HG03354 (cell line): Measurements from ENCODE around the gene PCYOX1L.

ENCODE experiments used
- ATAC-seq: cut with Tn5 transposase; IDR thresholded peaks from one replicate; pipeline ENCODE4 v1.9.1; 2021; ENCODE audit warnings: mild to moderate bottlenecking; ENCODE audit not compliant: unreplicated experiment, poor library complexity, severe bottlenecking

PCYOX1L gene

DNA sequence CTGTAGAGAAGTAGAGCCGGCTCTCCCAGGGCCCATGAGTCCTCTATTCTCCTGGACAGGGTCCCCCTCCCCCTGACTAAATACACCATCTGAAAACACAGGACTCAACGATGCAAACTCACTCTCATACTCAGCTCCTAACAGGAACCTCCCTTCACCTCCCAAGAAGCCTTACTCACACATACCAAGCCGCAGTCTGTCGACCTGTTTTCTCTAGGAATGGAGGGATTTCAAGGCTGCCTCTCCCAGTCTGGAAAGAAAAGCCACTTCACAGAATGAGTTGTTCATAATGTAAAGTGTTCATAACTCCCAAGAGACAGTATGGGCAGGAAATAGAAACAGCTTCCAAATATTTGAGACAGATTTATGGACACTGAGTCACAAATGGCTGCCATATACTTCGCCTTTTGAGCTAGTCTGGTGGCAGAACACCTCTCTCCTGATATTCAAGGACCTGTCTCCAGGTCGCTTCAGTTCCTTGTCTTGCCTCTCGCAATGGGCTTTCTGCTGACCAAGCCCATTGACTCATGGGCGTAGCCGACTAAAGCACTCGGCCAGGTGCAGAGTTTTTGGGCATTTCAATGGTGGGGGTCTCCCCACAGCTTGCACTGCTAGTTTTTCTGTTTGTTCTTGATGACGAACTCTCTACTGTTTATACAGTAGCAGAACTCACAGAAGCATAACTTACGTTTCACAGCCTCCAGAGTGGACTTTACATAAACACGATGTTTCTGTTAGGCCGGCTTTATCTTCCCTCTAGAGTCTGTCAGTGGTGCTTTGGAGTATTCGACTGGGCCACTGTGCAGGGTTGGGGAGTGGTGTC, 46.3 kb downstream of the PCYOX1L start:
- no peak for ATAC-seq

- no peak for ATAC-seq
These were observed 47.1 kb downstream of the PCYOX1L start for GRCh38 chr5:149404746-149405549.

GRCh38 chr5:149405550-149406202, 47.8 kb downstream of the PCYOX1L start:
- no peak for ATAC-seq

- no peak for ATAC-seq
These were observed 48.5 kb downstream of the PCYOX1L start for GRCh38 chr5:149406203-149406978.

- no peak for ATAC-seq
These were observed 49.1 kb downstream of the PCYOX1L start for GRCh38 chr5:149406979-149407306.

DNA sequence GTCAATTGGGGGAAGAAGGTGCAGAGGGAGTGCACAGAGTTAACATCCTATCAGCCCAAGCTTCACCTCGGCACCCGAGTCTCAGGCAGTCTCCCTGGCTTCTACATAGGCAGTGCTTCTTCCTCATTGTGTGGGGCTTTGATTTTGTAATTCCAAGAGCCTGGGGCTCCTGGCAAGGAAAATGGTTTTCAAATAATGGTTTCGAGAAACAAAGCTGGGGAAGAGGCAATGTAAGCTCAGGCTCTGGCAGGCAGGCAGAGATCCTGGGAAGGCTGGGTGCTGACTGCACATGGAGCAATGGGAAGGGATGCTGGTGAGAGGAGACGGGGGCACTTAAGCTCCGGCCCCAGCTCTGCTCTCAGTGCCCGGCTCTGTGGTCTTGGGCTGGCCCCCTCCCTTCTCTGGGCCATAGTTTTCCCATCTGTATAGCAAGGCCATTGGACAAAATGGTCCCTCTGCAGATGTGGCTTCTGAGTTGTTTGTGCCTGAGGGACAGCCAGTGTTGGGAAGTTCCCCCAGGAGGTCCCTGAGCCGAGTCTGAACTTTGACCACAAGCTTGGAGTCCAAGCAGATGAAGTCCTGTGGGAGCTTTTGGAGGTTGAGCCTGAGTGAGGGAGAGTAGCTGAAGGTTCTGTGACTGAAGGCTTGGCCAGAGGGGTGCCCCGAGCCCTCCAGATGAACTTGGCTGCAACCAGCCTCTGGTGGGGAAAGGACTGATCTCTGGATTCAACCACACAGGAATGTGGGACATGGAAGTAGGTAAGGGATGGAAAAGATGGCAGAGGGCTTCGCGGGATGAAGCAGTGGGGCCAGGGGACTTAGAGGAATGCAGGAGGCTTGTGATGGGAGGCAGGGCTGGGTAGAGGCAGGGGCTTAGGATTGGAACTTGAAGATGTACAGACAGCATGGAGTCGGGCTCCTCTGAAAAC, 49.7 kb downstream of the PCYOX1L start:
- ATAC-seq, result no peak

DNA sequence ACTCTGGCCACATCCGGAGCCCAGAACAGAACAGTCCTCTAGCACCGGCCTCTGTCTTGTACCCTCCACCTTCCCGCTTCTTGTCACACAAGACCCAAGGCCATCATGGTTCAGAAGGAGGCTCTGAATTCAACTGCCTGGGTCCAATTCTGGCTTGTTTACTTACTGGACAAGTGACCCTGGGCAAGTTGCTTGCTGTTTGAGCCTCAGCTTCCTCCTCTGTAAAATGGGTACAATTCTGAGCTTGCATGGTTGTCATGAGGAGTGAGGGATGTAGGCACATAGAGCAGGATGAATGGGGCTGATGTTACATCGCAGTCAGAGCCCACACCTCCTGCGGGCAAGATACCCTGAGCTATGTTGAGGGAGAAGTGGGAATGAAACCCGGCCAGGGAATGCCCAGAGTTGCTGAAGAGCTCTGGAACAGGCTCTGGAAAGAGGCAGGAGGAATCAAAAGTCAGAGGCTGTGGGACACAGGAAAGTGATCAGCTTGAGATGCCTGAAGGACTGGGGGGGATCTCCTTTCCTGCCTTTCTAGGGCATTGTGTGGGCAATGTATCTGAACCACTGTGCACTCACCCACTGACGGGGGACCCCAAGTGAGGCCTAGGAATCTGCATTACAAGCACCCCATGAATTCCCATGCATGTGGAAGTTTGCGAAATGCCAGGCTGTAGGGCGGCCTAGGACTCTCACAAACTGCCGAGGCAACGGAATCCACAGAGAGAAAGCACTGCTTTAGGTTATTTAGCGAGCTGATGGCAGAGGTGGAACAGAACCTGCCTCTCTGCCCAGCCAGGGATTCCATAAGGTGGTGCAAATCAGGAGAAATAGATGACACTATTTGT, 50.6 kb downstream of the PCYOX1L start:
- no peak for ATAC-seq

DNA sequence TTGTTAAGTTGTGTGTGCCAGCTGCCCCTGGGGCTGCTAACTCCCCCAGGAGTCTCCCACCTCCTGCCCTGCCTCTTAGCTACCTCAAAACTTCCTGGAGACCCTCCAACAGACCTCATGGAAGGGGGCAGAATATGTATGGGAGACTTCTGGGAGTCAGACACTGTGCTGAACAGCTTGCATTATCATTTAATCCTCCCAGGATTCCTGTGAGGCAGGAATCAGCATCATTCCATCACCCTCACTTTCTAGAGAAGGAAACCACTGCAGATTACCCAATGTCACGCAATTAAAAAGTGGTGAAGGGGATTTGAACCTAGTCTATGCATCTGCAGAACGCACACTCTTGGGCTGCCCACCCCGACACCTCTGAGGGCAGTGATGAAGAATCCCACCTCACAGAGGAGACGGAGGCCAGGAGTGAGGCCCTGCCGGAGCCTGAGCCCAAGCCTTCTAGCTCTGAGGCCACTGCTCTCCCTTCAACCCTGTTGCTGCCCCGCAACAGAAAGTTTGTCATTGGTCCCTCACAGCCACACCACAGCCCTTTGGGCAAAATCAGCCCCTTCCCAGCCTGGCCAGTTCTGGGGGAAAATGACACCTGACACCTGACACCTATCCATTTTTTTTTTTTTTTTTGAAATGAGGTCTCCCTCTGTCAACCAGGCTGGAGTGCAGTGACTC, 51.6 kb downstream of the PCYOX1L start:
- ATAC-seq, result no peak

GRCh38 chr5:149410071-149410470, 52.2 kb downstream of the PCYOX1L start:
- ATAC-seq, result no peak

- ATAC-seq, result no peak
These were observed 53.0 kb downstream of the PCYOX1L start for GRCh38 chr5:149410721-149411432.

GRCh38 chr5:149411738-149412519, 54.1 kb downstream of the PCYOX1L start:
- ATAC-seq, result no peak

- no peak for ATAC-seq
These were observed 55.1 kb downstream of the PCYOX1L start for GRCh38 chr5:149412783-149413476.

GRCh38 chr5:149413477-149414210, 55.8 kb downstream of the PCYOX1L start:
- no peak for ATAC-seq

DNA sequence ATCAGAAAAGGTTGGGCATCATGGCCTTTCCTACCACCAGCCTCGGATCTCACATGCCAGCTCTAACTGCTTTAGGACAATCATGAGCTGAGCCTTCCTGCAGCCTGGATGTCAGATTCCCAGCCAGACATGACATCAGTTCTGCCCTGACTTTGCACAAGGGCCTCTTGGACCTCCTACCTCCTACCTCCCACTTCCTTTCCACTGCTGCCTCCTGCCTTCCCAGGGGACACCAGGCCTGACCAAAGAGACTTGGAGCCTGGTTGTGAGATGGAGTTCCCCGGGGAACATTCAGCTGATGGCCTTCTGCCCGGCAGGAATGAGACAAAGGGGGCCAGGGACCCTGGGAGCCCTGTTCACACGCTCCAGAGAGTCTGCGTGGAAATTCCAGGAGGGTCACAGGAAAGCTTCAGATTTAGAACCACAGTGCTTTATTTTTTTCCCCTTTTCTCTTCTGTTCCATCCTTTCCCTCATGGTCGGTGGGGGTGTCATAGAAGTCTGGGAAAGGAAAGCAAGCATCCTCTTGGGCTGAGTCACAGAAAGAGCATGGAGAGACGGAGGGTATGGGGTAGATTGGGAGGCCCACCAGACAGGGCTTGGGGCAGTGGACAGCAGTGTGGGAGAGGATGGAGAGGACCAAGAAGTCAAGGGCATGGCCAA, 56.7 kb downstream of the PCYOX1L start:
- ATAC-seq, result no peak
